Right cardiac atrium (tissue), 5 donors: ENCODE results near the gene AKAP14. TPM values are rescaled to one million over a fixed set of nuclear protein-coding genes. Genes with fewer than 3 reads are reported as not detected.
"Not testable (repeated sequence)": the region's sequence is repeated elsewhere in the genome, so short reads cannot be mapped to it uniquely, and the experiment has no call there.

Source experiments
- ATAC-seq, 2 donors: fragments of 200-7000 bp; cut with Tn5 transposase; one replicate each; pipeline versions ENCODE4 v1.8.0 to v1.9.1; 2020; ENCODE audit warnings: moderate library complexity in 2 of 2, mild to moderate bottlenecking in 1 of 2
- DNase-seq, 3 donors: peaks; one replicate each; pipeline ENCODE4 v3.0.0-alpha.2; 2020
- H3K27ac ChIP-seq: one replicate; pipeline ENCODE4 v1.5.1; 2013; ENCODE audit warnings: mild to moderate bottlenecking, low read length, control low read depth, moderate library complexity
- H3K27me3 ChIP-seq: one replicate; pipeline ENCODE4 v1.6.1; 2013; ENCODE audit not compliant: control insufficient read depth, insufficient read depth
- H3K4me1 ChIP-seq: one replicate; pipeline ENCODE4 v1.6.1; 2013; ENCODE audit warnings: low read length; ENCODE audit not compliant: control insufficient read depth, insufficient read depth
- H3K4me3 ChIP-seq: one replicate; pipeline ENCODE4 v1.5.1; 2013; ENCODE audit warnings: low read length, control low read depth
- H3K9me3 ChIP-seq: one replicate; pipeline ENCODE4 v1.6.1; 2013; ENCODE audit warnings: low read length; ENCODE audit not compliant: control insufficient read depth
- WGBS: extraction: QIAGEN DNeasy Blood & Tissue Kit; methylation state at CpG from one replicate; pipeline ENCODE4 v1.1.7; 2013; 5-methylcytosine and 5-hydroxymethylcytosine counted together
- intact Hi-C, 4 donors: fragments of 100-400 bp; cut with DNase I; formaldehyde crosslinking; loops; one replicate each; pipeline versions ENCODE4 v1.11.0 to v1.14.0; 2022 to 2023
- polyA plus RNA-seq: library from polyadenylated mRNA; stranded (reverse); fragments of 200-250 nt; gene quantifications from one replicate; pipeline ENCODE4 v1.2.3, GENCODE V29; 2013
- total RNA-seq, 4 donors: library from RNA; stranded (reverse); fragmentation: NEBNext Ultra II Directional; extraction: Animal tissue kit (Norgen Biotek cat#: 25700); gene quantifications; one replicate each; pipeline ENCODE4 v1.2.1, GENCODE V29; 2021
- donor health status: healthy with polysubstance abuse.
- donor health status: DM: no; HTN: yes; CAD: no.
- donor health status: DM: no; HTN: no; CAD: no.
- donor health status: DM: no; HTN: yes; CAD: no; lungs with severe emphysema.
- donor health status: DM: yes; HTN: yes; CAD: no.

AKAP14 gene
- total and polyA plus RNA-seq, 5 donors, result not detected

GRCh38 chrX:119966837-119967236 is 71.1 kb downstream of the AKAP14 start:
- H3K27me3 ChIP-seq, H3K4me3 ChIP-seq, ATAC-seq, H3K9me3 ChIP-seq, H3K4me1 ChIP-seq, DNase-seq, H3K27ac ChIP-seq, intact Hi-C loops: not testable (repeated sequence)
- WGBS, result 100% methylated on average over 1 of the region's 1 CpG

Other genes with a start within 250 kb of the AKAP14 start
- 10 to 100 TPM; 13.9 to 30.4 (median 16.8) TPM for gene SEPTIN6, start 202.7 kb upstream of the AKAP14 start, total RNA-seq
- gene SEPTIN6, start 202.7 kb upstream of the AKAP14 start, polyA plus RNA-seq, result 5.7 TPM
- under 1 TPM in 2 of 4 donors, not detected in 2; 0.37 to 0.53 TPM for gene SOWAHD, start 137.3 kb upstream of the AKAP14 start, total RNA-seq
- 0.14 TPM for gene SOWAHD, start 137.3 kb upstream of the AKAP14 start, polyA plus RNA-seq
- gene RPL39, start 104.3 kb upstream of the AKAP14 start, total RNA-seq, result 1,000 to 10,000 TPM; 1,125 to 1,239 (median 1,186) TPM
- gene RPL39, start 104.3 kb upstream of the AKAP14 start, polyA plus RNA-seq, result 4,509 TPM
- gene UPF3B, start 42.9 kb upstream of the AKAP14 start, total RNA-seq, result 1 to 10 TPM; 3.3 to 3.9 (median 3.5) TPM
- 6.5 TPM for gene UPF3B, start 42.9 kb upstream of the AKAP14 start, polyA plus RNA-seq
- gene RNF113A, start 24.2 kb upstream of the AKAP14 start, total RNA-seq, result 10 to 100 TPM in 1 of 4 donors, 1 to 10 TPM in 3; 9.0 to 10.5 (median 9.7) TPM
- 11.6 TPM for gene RNF113A, start 24.2 kb upstream of the AKAP14 start, polyA plus RNA-seq
- 100 to 1,000 TPM; 348 to 454 (median 365) TPM for gene NDUFA1, start 24.1 kb upstream of the AKAP14 start, total RNA-seq
- gene NDUFA1, start 24.1 kb upstream of the AKAP14 start, polyA plus RNA-seq, result 846 TPM
- 1 to 10 TPM; 5.4 to 7.3 (median 5.5) TPM for gene NKAP, start 47.9 kb downstream of the AKAP14 start, total RNA-seq
- gene NKAP, start 47.9 kb downstream of the AKAP14 start, polyA plus RNA-seq, result 6.3 TPM
- not detected for gene RHOXF2B, start 181.8 kb downstream of the AKAP14 start, total RNA-seq
- gene RHOXF2B, start 181.8 kb downstream of the AKAP14 start, polyA plus RNA-seq, result not detected
- under 1 TPM in 1 of 4 donors, not detected in 3; 0.65 TPM for gene RHOXF1, start 220.0 kb downstream of the AKAP14 start, total RNA-seq
- gene RHOXF1, start 220.0 kb downstream of the AKAP14 start, polyA plus RNA-seq, result 0.16 TPM